HG02884 (cell line): ENCODE measurements around the gene CNST.
"Not testable (repeated sequence)": the region's sequence is repeated elsewhere in the genome, so short reads cannot be mapped to it uniquely, and the experiment has no call there.

ENCODE experiments used
- ATAC-seq: cut with Tn5 transposase; IDR thresholded peaks from one replicate; pipeline ENCODE4 v1.9.1; 2021; ENCODE audit warnings: mild to moderate bottlenecking, moderate library complexity; ENCODE audit not compliant: unreplicated experiment

The CNST gene

DNA sequence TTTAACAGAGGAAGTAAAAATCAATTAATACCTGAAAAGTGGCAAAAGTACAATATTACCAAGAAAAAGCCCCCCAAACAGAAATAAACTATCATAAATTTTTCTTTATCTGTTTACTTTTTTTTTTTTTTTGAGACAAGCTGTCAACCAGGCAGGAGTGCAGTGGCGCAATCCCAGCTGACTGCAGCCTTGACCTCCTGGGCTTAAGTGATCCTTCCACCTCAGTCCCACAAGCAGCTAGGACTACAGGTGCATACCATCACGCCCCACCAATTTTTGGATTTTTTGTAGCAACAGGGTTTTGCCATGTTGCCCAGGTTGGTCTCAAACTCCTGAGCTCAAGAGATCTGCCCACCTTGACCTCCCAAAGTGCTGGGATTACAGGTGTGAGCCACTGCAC, 8.2 kb upstream of the CNST start:
- no peak for ATAC-seq

DNA sequence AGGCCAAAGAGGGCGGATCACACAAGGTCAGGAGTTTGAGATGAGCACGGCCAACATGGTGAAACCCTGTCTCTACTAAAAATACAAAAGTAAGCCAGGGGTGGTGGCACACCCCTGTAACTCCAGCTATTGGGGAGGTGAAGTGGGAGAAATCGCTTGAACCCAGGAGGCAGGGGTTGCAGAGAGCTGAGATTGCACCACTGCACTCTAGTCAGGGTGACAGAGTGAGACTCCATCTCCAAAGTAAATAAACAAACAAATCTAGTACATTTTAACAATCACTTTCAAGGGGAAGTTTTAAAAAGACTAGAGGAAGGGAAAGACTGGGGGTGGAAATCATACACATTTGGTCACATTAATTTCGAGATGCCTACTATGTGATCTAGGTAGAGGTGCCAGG, 6.9 kb upstream of the CNST start:
- no peak for ATAC-seq

DNA sequence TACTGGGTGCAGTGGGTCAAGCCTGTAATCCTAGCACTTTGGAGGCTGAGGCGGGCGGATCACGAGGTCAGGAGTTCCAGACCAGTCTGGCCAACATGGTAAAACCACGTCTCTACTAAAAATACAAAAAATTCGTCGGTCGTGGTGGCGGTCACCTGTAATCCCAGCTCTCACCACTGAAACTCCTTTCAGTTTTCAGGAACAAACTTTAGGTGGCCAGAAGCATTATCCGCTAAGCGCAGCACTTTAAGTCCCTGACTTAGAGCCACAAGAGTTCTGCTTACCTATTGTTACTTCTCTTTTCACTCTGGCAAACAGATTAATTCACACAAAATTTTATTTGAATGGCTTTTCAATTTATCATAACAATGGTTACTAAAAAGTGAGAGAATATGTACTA, 5.4 kb upstream of the CNST start:
- not testable (repeated sequence) for ATAC-seq

DNA sequence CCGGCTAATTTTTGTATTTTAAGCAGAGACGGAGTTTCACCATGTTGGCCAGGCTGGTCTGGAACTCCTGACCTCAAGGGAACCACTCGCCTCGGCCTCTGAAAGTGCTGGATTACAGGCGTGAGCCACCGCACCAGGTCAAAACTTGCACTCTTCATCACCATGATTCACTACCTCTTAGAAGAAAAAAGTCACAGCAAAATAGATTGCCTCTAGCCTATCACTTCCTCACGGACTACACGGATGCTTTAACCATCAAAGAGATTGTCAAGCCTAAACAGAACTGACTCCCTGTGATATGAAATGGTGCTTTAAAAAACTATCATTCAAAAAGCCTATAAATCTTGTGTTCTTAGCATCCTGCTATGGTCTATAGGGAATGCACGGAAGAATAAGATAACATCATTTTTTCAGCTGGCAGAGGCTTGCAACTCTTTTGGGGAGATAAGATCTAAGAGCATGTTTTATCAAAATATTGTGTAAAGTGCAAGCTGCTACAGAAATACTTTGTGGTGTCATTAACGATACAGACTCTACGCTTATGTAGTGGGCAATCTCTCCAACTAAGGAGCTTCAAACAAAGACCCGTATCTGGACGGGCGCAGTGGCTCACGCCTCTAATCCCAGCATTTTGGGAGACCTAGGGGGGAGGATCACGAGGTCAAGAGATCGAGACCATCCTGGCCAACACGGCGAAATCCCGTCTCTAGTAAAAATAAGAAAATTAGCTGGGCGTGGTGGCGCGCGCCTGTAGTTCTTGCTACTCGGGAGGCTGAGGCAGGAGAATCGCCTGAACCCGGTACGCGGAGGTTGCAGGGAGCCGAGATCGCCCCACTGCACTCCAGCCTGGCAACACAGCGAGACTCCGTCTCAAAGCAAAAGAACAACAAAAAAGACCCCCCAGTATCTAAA, 1.2 kb upstream of the CNST start:
- no peak for ATAC-seq

DNA sequence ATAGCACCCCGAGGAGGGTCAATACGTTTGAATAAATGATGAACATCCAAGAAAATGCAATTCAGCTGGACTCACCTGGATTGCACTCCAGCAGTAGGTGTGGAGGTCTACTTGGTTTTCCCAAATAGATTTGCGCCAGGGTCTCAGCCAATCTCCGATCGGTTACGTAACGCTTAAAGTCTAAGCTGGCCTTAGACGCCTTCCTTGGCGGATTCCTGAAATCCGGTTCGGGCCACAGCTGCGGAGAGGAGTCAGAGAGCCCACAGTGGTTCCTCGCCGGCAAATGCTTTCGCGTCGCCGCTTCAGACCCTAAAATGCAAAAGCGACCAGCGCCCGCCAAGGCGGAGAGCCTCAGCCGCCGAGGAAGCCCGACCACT, 517 bp upstream of the CNST start:
- ATAC-seq = peak; percentile 0

DNA sequence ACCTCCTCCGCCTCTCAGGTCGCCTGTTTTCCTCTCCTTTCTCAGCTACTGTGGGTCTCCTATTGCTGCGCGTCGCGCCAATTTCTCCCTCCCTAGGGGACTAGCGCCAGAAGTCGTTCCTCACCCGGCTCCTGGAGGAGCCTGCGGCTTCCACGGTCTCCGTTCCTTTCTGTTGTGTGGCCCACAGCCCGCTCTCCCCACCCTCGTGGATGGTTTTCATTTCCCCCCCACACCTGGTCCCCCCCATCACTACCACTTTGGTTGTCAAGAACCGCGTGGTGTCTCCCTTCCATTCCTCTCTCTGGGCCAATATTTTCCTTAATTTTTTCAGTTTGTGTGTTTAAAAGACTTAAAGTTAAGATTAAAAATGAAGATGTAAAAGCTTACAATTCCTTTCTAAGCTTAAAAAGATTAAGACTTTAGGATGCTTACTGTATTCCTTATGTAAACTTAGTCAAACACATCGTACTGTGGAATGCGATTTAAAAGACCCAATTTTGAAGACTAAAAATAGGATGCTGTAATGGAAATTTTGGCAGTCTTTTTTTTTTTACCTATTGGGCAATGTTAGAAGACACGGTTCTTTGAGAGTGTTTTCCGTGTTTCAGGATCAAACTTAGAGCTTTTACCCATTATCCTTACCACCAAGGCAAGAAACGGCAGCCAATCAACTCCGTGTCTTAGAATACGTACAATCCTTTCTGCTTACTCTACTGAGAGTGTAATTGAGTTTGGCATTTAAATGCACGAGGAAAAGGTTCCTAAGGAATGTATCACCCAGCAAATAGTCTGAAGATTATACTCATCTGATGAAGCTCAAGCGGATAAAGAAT, 773 bp downstream of the CNST start:
- peak; percentile 6 for ATAC-seq

DNA sequence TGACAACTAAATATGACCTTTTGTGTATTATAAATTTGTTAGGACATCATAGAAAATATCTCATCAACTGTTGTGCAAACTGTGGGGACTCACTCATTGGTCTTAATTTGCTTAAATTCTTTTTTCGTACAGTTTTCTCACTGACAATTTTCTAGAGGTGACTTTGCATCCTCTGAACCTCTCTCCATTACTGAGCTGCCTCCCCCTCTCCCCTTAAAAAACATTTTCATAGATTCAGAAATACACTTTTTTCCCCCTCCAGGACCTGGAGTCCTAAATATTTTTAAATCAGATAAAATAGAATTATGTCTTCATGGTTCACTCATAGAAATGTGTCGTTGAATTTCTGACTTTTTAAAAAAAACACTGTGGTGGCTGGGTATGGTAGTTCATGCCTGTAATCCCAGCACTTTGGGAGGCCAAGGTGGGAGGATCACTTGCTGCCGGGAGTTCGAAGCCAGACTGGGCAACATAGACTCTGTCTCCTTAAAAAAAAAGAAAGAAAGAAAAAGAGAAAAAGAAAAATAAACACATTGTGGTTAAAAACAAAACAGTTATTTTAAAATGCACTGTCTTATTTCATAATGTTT, 1.5 kb downstream of the CNST start:
- ATAC-seq = no peak

DNA sequence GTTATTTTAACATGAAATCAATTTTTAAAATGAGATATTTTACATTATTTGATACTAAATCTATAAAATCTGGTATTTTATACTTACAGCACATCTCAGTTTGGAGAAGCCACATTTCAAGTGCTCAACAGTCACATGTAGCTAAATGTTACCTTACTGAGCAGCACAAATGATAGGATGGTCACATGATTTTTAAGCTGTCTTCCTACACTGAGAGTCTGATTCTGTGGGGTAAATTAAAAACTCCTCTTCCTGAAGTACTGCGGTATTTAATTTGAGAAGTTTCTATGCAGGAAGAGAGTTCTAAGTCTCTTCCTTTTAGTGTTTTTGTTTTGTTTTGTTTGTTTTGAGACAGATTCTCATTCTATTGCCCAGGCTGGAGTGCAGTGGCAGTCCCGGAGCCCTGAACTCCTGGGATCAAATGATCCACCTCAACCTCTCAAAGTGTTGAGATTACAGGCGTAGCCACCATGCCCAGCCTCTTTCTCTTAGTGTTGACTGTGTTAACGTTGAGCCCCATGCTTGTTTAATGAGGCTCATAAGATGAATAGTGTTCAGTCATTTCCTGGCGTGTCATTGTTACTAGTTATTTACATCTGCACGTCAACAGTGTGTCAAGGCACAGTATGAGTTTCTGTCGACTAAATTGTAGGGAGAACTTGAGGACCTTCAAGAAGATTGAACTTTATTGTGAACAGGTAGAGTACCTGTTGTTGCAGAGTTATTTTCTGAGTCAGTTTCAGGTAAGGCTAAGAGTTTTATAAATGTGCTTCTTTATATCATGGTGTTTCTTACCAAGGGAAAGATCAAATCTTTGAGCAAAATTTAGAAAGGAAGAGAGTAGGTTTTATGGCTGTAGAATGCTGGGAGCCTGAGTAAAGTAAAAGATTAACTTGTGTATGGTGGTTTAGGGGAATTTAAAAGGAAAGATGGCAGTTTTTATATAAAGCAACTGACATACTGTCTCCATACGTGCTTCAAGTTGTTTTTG, 3.3 kb downstream of the CNST start:
- no peak for ATAC-seq

DNA sequence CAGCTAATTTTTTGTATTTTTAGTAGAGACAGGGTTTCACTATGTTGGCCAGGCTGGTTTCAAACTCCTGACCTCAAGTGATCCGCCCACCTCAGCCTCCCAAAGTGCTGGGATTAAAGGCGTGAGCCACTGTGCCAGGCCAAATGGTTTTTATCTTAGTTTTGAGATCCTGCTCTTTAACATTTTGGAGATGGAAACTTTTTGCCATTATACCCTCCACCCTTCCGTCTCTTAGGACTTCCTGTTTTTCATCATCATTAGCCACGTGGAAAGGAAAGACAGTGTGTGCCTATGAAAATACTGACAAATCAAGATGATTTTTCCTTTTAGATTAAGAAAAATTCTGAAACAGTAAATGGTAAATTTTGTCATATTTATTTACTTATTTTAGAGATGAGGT, 5.1 kb downstream of the CNST start:
- ATAC-seq = not testable (repeated sequence)

DNA sequence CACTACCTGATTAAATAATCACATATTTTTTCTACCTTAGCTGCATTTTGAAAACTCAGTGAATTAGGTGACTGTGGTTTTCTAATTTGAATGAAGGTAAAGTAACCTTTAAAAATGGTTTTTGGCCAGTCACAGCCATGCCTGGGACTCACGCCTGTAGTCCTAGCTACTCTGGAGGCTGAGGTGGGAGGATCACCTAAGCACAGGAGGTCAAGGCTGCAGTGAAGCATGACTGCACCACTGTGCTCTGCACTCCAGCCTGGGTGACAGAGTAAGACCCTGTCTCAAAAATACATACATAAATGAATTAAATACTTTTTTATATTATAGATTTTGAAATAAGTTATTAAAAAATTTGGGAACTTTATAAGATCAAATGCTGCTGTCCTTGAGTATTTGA, 5.7 kb downstream of the CNST start:
- ATAC-seq = no peak

DNA sequence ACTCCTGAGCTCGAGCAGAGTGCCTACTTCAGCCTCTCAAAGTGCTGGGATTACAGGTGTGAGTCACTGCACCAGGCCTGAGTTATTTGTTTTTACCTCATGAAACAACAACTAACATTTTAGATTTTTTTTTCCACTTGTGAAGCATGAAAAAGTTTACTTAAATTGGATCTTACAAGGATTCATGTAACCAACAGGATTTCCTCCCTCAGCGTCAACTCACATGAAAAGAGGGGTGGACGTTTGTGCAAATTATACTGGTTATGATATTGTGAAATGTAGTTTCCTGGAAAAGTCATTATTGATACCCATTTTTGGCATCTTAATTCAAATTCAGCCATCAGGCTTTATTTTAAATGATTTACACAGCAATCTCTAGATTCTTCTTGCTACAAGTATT, 6.5 kb downstream of the CNST start:
- no peak for ATAC-seq

DNA sequence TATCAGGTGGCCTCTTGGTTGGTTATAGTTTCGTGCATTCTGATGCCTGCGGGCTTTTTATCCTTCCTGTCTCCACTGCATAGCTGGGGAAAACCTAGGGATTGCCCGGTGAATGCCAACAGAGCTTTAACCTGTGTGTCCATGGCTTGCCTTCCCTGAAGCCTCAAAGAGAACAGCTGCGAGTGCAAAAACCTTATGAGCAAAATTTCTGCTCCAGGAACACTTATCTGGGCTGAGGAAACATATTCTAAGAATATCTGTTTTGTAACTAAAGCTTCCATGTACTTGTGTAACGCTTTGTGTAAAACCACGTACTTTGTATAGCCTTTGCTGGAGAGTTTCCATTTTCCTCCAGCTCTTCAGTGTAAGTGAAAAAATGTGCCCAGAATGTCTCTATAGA, 7.2 kb downstream of the CNST start:
- ATAC-seq = no peak

DNA sequence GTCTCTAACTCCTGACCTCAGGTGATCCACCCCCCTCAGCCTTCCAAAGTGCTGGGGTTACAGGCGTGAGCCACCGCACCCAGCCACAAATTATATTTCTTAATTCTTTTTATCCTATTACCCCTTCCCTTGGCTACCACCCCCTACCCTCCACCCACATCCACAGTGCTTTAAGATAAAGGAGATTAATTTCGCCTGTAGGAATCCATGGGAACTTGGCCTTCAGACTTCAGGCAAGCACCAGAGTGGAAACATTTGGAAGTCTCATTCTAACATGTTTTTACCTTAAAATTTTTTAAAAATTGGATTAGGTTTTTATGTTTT, 10.4 kb downstream of the CNST start:
- ATAC-seq = no peak

DNA sequence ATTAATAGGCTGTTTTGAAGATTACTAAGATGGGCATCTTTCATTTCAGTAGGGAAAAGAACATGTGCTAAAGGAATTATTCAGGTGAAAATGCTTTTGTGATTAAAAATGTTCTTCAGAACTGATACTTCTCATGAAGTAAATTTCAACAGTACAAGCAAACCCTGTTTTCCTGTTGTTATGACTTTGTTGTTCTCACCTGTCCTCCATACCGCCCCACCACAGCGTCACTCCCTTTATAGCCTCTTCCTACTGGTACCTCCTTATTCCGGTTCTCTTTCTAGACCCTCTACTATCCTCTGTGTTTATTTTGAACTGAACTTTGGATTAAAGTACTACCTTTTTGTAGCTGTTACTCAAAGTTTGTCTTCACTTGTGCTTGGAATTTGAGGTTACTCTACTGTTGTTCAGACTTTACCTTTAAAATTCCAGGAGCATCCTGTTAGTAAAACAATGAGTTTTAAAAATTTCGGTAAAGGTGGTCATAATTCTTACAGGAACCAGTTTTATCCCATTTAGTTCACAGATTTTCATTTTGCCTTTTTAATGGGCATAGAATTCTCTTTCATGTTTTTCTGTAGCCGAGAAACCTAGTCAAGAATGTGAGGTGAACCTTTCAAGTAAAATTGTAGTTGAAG, 10.9 kb downstream of the CNST start:
- no peak for ATAC-seq

DNA sequence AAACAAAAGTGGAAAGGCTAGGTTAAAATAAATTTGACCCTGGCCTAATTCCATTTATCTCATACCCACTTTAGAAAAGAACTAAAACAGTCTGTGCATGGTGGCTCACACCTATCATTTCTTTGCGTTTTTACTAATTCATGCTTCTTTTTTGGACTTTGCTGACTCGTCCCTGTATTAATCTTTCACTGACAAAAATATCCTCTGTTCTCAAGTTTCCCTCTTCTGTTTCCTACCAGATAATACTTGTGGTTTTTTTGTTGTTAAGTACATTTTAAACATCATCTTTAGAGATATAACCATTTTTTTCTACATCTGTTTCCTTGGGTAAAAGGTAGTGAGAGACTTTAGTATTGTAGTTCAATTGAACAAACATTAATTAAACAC, 11.5 kb downstream of the CNST start:
- ATAC-seq = no peak

DNA sequence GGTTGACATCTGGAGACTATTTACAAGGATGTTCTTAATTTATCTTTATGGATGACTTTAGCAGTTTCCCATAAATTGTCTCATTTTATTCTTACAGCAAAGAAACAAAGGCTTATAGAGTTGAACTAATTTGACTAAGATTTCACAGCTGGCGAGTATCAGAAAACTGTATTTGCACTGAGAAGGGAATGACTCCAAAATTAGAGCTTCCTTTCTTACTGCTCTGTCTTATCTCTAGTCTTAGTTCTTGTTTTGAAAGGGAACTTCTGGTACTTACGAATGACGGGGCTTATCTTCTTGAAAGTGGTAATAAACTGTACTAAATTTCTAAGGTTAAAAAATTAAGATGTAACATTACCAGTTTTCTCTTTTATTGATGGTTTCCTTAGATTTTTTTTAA, 13.6 kb downstream of the CNST start:
- ATAC-seq = peak; percentile 75

DNA sequence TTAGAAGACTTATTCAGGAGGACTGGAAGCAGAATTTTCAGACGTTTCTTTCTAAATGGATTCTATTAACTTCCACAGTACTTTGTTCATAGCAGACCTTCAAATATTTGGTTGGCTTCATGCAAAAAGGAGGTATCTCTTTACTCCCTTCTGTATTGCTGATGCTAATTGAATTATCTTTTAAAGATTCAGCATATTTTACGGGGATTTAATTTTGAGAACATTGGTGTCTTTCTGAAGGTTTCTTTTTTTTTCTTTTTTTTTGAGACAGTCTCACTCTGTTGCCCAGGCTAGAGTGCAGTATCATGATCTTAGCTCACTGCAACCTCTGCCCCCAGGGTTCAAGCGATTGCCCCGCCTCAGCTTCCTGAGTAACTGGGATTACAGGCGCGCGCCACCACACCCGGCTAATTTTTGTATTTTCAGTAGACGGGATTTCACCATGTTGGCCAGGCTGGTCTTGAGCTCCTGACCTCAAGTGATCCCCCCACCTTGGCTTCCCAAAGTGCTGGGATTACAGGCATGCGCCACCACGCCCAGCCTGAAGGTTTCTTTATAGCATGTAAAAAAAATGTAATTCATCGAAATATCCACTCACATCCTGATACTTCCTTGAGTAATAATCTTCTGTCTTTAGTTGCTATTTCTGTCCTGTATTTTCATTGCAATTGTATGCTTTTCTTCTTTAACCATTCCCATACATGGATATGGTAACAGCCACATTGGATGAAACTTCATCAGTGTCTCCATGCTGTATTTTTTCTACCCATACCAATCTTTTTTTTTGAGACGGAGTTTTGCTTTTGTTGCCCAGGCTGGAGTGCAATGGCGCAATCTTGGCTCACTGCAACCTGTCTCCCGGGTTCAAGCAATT, 14.5 kb downstream of the CNST start:
- no peak for ATAC-seq

DNA sequence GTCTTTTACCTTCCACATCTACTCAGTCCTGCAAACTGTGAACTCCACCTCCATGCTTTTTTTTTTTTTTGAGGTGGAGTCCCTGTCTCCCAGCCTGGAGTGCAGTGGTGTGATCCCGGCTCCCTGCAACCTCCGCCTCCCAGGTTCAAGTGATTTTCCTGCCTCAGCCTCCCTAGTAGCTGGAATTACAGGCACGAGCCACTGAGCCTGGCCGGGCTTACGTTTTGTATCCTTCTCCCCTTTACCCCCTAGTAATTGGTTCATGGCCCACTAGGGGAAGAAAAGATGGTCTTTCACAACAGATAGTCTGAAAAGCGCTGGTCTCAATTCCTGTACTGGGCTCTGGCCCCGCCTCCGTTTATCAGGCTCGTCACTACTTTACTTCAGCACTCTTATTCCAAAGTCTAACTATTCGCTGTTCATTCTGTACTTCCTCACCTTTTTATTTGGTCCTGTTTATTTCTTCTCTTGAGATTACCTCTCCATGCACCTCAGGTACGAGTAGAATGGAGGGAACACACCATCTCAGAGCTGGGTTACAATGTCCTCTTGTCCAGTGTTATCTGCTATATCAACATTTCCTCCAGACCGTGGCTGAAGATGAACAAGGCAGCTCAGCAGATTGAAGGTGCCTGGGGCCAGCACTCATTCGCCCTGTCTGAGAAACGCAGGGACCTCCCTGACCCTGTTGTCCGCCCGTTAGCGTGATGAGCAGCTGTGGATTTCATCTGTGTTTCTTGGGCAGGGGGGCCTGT, 16.2 kb downstream of the CNST start:
- no peak for ATAC-seq

DNA sequence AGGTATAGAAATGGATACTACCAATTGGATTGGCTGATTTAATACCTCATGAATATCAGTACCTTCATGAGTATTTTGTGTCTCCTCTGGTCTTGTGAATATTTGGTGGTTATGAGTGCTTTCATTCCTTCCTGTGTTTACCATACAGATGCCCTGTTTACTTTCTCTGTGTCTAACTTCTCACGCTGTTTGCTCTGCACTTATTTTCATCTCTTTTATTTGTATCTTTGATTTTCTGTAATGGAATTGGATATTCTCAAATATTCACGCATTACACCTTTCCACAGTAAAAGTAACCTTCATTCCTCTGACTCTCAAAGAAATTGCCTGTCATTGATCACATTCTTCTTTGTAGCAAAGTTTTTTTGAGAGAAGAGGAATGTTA, 16.8 kb downstream of the CNST start:
- no peak for ATAC-seq
